Measurements from ENCODE around the gene PRM2.

Gene PRM2

DNA sequence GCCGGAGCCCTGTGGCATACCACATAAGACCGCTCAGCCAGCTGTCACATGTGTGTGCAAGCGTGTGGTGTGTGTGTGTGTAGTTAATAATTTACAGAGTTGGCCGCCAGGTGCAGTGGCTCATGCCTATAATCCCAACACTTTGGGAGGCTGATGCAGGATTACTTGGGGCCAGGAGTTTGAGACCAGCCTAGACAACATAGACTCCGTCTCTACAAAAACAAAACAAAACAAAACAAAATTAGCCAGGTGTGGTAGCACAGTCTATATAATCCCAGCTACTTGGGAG lies 40.6 kb downstream of the PRM2 start:
- TF ChIP-seq ARNTL (CRISPR knock-in tag; IDR thresholded peaks at IDR 0.05; ENCODE audit: borderline replicate concordance, low read depth) (no peak), PPARA (CRISPR knock-in tag; IDR thresholded peaks at IDR 0.05; ENCODE audit: borderline replicate concordance) (no peak), RARB (CRISPR knock-in tag; IDR thresholded peaks at IDR 0.05) (no peak), TOX (CRISPR knock-in tag; IDR thresholded peaks at IDR 0.05; ENCODE audit: borderline replicate concordance) (no peak), ESRRG (CRISPR knock-in tag; IDR thresholded peaks at IDR 0.05) (no peak), ZC3H10 (CRISPR knock-in tag; IDR thresholded peaks at IDR 0.05) (no peak), BACH2 (CRISPR knock-in tag; IDR thresholded peaks at IDR 0.05; ENCODE audit: borderline replicate concordance) (no peak), ZNF565 (CRISPR knock-in tag; conservative IDR thresholded peaks at IDR 0.05; ENCODE audit: low read depth) (no peak), PATZ1 (CRISPR knock-in tag; IDR thresholded peaks at IDR 0.05; ENCODE audit: borderline replicate concordance) (no peak), ZNF70 (CRISPR knock-in tag; IDR thresholded peaks at IDR 0.05) (no peak), ZFP30 (CRISPR knock-in tag; IDR thresholded peaks at IDR 0.05) (no peak), CSDC2 (CRISPR knock-in tag; IDR thresholded peaks at IDR 0.05) (no peak), OSR1 (CRISPR knock-in tag; IDR thresholded peaks at IDR 0.05) (no peak), TCF4 (CRISPR knock-in tag; IDR thresholded peaks at IDR 0.05; ENCODE audit: borderline replicate concordance) (no peak), SNAI2 (CRISPR knock-in tag; IDR thresholded peaks at IDR 0.05) (no peak), ZFP3 (CRISPR knock-in tag; IDR thresholded peaks at IDR 0.05) (no peak), ZNF8 (CRISPR knock-in tag; IDR thresholded peaks at IDR 0.05) (no peak)
- TF ChIP-seq, protein P1, sequence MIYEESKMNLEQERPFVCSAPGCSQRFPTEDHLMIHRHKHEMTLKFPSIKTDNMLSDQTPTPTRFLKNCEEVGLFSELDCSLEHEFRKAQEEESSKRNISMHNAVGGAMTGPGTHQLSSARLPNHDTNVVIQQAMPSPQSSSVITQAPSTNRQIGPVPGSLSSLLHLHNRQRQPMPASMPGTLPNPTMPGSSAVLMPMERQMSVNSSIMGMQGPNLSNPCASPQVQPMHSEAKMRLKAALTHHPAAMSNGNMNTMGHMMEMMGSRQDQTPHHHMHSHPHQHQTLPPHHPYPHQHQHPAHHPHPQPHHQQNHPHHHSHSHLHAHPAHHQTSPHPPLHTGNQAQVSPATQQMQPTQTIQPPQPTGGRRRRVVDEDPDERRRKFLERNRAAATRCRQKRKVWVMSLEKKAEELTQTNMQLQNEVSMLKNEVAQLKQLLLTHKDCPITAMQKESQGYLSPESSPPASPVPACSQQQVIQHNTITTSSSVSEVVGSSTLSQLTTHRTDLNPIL (CRISPR knock-in tag; IDR thresholded peaks at IDR 0.05; ENCODE audit: low read depth), result no peak
- TF ChIP-seq, protein P2, sequence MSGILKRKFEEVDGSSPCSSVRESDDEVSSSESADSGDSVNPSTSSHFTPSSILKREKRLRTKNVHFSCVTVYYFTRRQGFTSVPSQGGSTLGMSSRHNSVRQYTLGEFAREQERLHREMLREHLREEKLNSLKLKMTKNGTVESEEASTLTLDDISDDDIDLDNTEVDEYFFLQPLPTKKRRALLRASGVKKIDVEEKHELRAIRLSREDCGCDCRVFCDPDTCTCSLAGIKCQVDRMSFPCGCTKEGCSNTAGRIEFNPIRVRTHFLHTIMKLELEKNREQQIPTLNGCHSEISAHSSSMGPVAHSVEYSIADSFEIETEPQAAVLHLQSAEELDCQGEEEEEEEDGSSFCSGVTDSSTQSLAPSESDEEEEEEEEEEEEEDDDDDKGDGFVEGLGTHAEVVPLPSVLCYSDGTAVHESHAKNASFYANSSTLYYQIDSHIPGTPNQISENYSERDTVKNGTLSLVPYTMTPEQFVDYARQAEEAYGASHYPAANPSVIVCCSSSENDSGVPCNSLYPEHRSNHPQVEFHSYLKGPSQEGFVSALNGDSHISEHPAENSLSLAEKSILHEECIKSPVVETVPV (CRISPR knock-in tag; IDR thresholded peaks at IDR 0.05), result no peak
- TF ChIP-seq, protein P3, sequence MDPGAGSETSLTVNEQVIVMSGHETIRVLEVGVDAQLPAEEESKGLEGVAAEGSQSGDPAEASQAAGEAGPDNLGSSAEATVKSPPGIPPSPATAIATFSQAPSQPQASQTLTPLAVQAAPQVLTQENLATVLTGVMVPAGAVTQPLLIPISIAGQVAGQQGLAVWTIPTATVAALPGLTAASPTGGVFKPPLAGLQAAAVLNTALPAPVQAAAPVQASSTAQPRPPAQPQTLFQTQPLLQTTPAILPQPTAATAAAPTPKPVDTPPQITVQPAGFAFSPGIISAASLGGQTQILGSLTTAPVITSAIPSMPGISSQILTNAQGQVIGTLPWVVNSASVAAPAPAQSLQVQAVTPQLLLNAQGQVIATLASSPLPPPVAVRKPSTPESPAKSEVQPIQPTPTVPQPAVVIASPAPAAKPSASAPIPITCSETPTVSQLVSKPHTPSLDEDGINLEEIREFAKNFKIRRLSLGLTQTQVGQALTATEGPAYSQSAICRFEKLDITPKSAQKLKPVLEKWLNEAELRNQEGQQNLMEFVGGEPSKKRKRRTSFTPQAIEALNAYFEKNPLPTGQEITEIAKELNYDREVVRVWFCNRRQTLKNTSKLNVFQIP (CRISPR knock-in tag; IDR thresholded peaks at IDR 0.05; ENCODE audit: borderline replicate concordance, low read depth), result no peak
- ATAC-seq, result no peak

DNA sequence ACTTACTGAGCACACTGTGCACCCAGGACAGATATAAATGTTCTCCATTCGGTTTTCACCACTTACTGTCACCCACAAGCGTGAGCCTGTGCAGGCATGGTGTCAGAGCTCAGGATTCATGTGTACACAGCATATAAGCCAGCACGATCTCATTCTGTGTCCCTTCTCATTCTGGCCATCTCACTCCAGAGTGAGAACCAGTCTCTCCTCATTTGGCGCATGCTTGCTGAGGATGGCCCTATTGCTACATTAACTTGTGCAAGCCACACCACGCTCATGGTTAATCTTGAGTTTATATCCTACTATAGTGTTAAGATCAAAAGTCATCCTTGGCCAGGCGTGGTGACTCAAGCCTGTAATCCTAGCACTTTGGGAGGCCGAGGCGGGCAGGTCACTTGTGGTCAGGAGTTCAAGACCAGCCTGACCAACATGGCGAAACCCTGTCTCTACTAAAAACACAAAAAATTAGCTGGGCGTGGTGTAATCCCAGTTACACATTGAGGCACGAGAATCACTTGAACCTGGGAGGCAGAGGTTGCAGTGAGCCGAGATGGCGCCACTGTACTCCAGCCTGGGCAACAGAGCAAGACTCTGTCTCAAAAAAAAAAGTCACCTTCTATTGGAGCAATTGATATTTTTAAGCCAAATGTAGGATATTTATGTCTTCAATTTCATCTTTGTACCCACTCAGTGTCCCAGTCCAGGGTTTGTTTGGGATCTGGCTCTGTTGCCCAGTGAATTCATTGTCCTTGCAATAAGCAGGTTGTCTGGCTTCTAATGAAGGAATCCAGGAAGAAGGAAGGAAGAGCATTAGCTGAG lies 41.2 kb downstream of the PRM2 start:
- no peak for TF ChIP-seq ZNF70 (CRISPR knock-in tag; IDR thresholded peaks at IDR 0.05)
- TF ChIP-seq PATZ1 (CRISPR knock-in tag; IDR thresholded peaks at IDR 0.05; ENCODE audit: borderline replicate concordance), result no peak
- no peak for TF ChIP-seq ZFP3 (CRISPR knock-in tag; IDR thresholded peaks at IDR 0.05)
- no peak for TF ChIP-seq ZC3H10 (CRISPR knock-in tag; IDR thresholded peaks at IDR 0.05)
- TF ChIP-seq ZNF8 (CRISPR knock-in tag; IDR thresholded peaks at IDR 0.05), result no peak
- TF ChIP-seq TOX (CRISPR knock-in tag; IDR thresholded peaks at IDR 0.05; ENCODE audit: borderline replicate concordance), result no peak
- TF ChIP-seq SNAI2 (CRISPR knock-in tag; IDR thresholded peaks at IDR 0.05), result no peak
- no peak for TF ChIP-seq ARNTL (CRISPR knock-in tag; IDR thresholded peaks at IDR 0.05; ENCODE audit: borderline replicate concordance, low read depth)
- TF ChIP-seq, protein P3 (CRISPR knock-in tag; IDR thresholded peaks at IDR 0.05; ENCODE audit: borderline replicate concordance, low read depth), result no peak
- no peak for TF ChIP-seq PPARA (CRISPR knock-in tag; IDR thresholded peaks at IDR 0.05; ENCODE audit: borderline replicate concordance)
- no peak for TF ChIP-seq ZFP30 (CRISPR knock-in tag; IDR thresholded peaks at IDR 0.05)
- TF ChIP-seq, protein P4, sequence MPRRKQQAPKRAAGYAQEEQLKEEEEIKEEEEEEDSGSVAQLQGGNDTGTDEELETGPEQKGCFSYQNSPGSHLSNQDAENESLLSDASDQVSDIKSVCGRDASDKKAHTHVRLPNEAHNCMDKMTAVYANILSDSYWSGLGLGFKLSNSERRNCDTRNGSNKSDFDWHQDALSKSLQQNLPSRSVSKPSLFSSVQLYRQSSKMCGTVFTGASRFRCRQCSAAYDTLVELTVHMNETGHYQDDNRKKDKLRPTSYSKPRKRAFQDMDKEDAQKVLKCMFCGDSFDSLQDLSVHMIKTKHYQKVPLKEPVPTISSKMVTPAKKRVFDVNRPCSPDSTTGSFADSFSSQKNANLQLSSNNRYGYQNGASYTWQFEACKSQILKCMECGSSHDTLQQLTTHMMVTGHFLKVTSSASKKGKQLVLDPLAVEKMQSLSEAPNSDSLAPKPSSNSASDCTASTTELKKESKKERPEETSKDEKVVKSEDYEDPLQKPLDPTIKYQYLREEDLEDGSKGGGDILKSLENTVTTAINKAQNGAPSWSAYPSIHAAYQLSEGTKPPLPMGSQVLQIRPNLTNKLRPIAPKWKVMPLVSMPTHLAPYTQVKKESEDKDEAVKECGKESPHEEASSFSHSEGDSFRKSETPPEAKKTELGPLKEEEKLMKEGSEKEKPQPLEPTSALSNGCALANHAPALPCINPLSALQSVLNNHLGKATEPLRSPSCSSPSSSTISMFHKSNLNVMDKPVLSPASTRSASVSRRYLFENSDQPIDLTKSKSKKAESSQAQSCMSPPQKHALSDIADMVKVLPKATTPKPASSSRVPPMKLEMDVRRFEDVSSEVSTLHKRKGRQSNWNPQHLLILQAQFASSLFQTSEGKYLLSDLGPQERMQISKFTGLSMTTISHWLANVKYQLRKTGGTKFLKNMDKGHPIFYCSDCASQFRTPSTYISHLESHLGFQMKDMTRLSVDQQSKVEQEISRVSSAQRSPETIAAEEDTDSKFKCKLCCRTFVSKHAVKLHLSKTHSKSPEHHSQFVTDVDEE (CRISPR knock-in tag; IDR thresholded peaks at IDR 0.05), result no peak
- TF ChIP-seq, protein P2 (CRISPR knock-in tag; IDR thresholded peaks at IDR 0.05), result no peak
- no peak for TF ChIP-seq ISL1 (CRISPR knock-in tag; IDR thresholded peaks at IDR 0.05)
- TF ChIP-seq ZNF565 (CRISPR knock-in tag; conservative IDR thresholded peaks at IDR 0.05; ENCODE audit: low read depth), result no peak
- no peak for TF ChIP-seq TCF4 (CRISPR knock-in tag; IDR thresholded peaks at IDR 0.05; ENCODE audit: borderline replicate concordance)
- TF ChIP-seq CSDC2 (CRISPR knock-in tag; IDR thresholded peaks at IDR 0.05), result no peak
- no peak for TF ChIP-seq RARB (CRISPR knock-in tag; IDR thresholded peaks at IDR 0.05)
- TF ChIP-seq GLIS3 (CRISPR knock-in tag; IDR thresholded peaks at IDR 0.05), result no peak
- TF ChIP-seq BACH2 (CRISPR knock-in tag; IDR thresholded peaks at IDR 0.05; ENCODE audit: borderline replicate concordance), result no peak

More for the DNA sequence above, 41.2 kb downstream of the PRM2 start:
- no peak for ATAC-seq

Data from SK-N-SH treated with all-trans-retinoic acid at 6 μM for 48 hours (cell line).